Stomach (tissue), 4 donors: ENCODE measurements around the gene WHAMM.

Experiments
- EP300 ChIP-seq: sonication (generic); formaldehyde crosslinking; IDR thresholded peaks from one replicate; pipeline ENCODE4 v1.6.1; 2017; ENCODE audit warnings: antibody characterized with exemption
- POLR2AphosphoS5 ChIP-seq, 3 donors: sonication (generic); formaldehyde crosslinking; IDR thresholded peaks; one replicate each; pipeline ENCODE4 v1.6.1; 2016; ENCODE audit warnings: antibody characterized with exemption in 3 of 3

- no peak for TF ChIP-seq EP300
- TF ChIP-seq POLR2AphosphoS5 (IDR thresholded peaks at IDR 0.05), result no peak
These were observed 45.9 kb upstream of the WHAMM start for GRCh38 chr15:82763361-82764116.
